ENCODE results near the gene PRR3. TPM values are rescaled to one million over a fixed set of nuclear protein-coding genes. Genes with fewer than 3 reads are reported as not detected.

PRR3 gene
- total RNA-seq = 5.8 and 6.0 TPM in 2 replicates

- TF ChIP-seq CTCF (IDR thresholded peaks at IDR 0.05; ENCODE audit: insufficient read depth, low read depth, low read length) = no peak
- peak within 1 kb of the TSS; percentile 100 for H3K4me3 ChIP-seq (ENCODE audit: low read depth, low read length)
- peak; percentile 92 for DNase-seq (ENCODE audit: low read depth)
Measured at GRCh38 chr6:30556906-30557682, at the start of gene PRR3. PRR3 (plus strand) TSS chr6:30557295; CDS start chr6:30557345, 50 bp downstream.

GRCh38 chr6:30507849-30508827 is 49.0 kb upstream of the PRR3 start:
- no peak for TF ChIP-seq CTCF (IDR thresholded peaks at IDR 0.05; ENCODE audit: insufficient read depth, low read depth, low read length)
- H3K4me3 ChIP-seq (ENCODE audit: low read depth, low read length) = no peak overlapping the region
- no peak for DNase-seq (ENCODE audit: low read depth)

GRCh38 chr6:30508890-30509736 is 48.0 kb upstream of the PRR3 start:
- DNase-seq (ENCODE audit: low read depth) = no peak
- H3K4me3 ChIP-seq (ENCODE audit: low read depth, low read length) = no peak overlapping the region
- no peak for TF ChIP-seq CTCF (IDR thresholded peaks at IDR 0.05; ENCODE audit: insufficient read depth, low read depth, low read length)

GRCh38 chr6:30510419-30511168 is 46.5 kb upstream of the PRR3 start:
- DNase-seq (ENCODE audit: low read depth) = no peak
- no peak for TF ChIP-seq CTCF (IDR thresholded peaks at IDR 0.05; ENCODE audit: insufficient read depth, low read depth, low read length)
- no peak overlapping the region for H3K4me3 ChIP-seq (ENCODE audit: low read depth, low read length)

- TF ChIP-seq CTCF (IDR thresholded peaks at IDR 0.05; ENCODE audit: insufficient read depth, low read depth, low read length) = no peak
- H3K4me3 ChIP-seq (ENCODE audit: low read depth, low read length) = no peak overlapping the region
- DNase-seq (ENCODE audit: low read depth) = no peak
Measured at GRCh38 chr6:30511169-30511546, 45.9 kb upstream of the PRR3 start.

Measured in fibroblast of villous mesenchyme (primary cell).